Measurements from ENCODE around the gene SLC7A9. TPM values are rescaled to one million over a fixed set of nuclear protein-coding genes. Genes with fewer than 3 reads are reported as not detected.

SLC7A9 gene
- total and polyA plus RNA-seq, 4 experiments from 2014 or later: 0.86 to 1.5 TPM; not detected in 2

GRCh38 chr19:32824916-32825608, 44.5 kb downstream of the SLC7A9 start:
- Histone ChIP-seq H3K27ac (ENCODE audit: low read depth, low read length) (no peak overlapping the region), H3K36me3 (ENCODE audit: insufficient read depth, low read length) (no peaks in the 10 kb centered on the region), H3K4me3 (ENCODE audit: low read length in 2 of 2) (no peak overlapping the region), H3K27me3 (ENCODE audit: insufficient read depth, low read length) (no peaks in the 10 kb centered on the region), H3K4me1 (ENCODE audit: insufficient read depth, low read length) (peaks cover 4% of the 10 kb centered on the region), H3K9me3 (ENCODE audit: control insufficient read depth in 1 of 2, low read length in 2 of 2) (no peaks in the 10 kb centered on the region)
- no peaks in the 10 kb centered on the region for H3K36me3 Mint-ChIP-seq
- H3K27me3 Mint-ChIP-seq: peaks cover 0 to 2% of the 10 kb centered on the region in 2 donors
- DNase-seq: no peak
- intact Hi-C loops (cut with micrococcal nuclease): no loop called here
- no peak overlapping the region for H3K4me3 Mint-ChIP-seq
- ChIA-PET POLR2A (ENCODE audit: partially characterized antibody) (no interaction called here), CTCF (ENCODE audit: partially characterized antibody) (no interaction called here)
- peaks cover 0 to 15% (median 7%) of the 10 kb centered on the region in 4 donors for H3K4me1 Mint-ChIP-seq
- peaks cover 0 to 2% (median 0%) of the 10 kb centered on the region in 8 donors for H3K9me3 Mint-ChIP-seq
- no peak overlapping the region for H3K27ac Mint-ChIP-seq

DNA sequence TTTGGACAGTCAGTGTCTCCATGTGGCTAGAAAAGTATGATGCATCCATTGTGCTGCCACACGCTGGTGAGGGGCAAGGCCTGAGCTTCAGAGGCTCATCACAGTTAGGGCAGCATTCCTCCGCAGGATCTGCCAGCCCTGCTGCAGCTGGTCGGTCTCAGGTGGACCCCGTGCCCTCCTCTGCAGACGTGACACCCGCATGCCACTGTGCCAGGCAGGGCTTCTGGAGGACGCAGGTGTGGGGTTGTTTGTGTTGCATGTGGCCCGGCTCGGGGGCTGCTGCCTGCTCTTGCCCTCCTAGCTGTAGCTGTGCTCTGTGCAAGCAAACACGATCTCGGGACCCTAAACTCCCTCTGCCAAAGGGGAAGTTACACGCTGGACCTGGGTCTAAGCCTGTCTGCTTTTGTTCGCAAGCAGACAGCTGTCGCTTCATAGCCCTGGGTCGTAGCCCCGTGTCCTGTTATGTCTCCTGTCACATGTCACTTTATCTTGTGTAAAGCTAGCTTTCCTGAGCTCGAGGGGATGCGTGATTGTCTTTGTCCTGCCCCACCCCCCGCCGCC, 45.3 kb downstream of the SLC7A9 start:
- Histone ChIP-seq H3K9me3 (ENCODE audit: control insufficient read depth in 1 of 2, low read length in 2 of 2) (no peaks in the 10 kb centered on the region), H3K4me3 (ENCODE audit: low read length in 2 of 2) (no peak overlapping the region), H3K27me3 (ENCODE audit: insufficient read depth, low read length) (no peaks in the 10 kb centered on the region), H3K27ac (ENCODE audit: low read depth, low read length) (no peak overlapping the region), H3K4me1 (ENCODE audit: insufficient read depth, low read length) (peaks cover 4% of the 10 kb centered on the region), H3K36me3 (ENCODE audit: insufficient read depth, low read length) (no peaks in the 10 kb centered on the region)
- ChIA-PET CTCF (ENCODE audit: partially characterized antibody) (no interaction called here), POLR2A (ENCODE audit: partially characterized antibody) (no interaction called here)
- no peak overlapping the region for H3K27ac Mint-ChIP-seq
- H3K4me1 Mint-ChIP-seq: peaks cover 0 to 11% (median 4%) of the 10 kb centered on the region in 4 donors
- H3K9me3 Mint-ChIP-seq: peaks cover 0 to 2% (median 0%) of the 10 kb centered on the region in 8 donors
- H3K36me3 Mint-ChIP-seq: no peaks in the 10 kb centered on the region
- intact Hi-C loops (cut with micrococcal nuclease): no loop called here
- no peak for DNase-seq
- H3K4me3 Mint-ChIP-seq: no peak overlapping the region
- peaks cover 2 to 5% of the 10 kb centered on the region in 2 donors for H3K27me3 Mint-ChIP-seq

DNA sequence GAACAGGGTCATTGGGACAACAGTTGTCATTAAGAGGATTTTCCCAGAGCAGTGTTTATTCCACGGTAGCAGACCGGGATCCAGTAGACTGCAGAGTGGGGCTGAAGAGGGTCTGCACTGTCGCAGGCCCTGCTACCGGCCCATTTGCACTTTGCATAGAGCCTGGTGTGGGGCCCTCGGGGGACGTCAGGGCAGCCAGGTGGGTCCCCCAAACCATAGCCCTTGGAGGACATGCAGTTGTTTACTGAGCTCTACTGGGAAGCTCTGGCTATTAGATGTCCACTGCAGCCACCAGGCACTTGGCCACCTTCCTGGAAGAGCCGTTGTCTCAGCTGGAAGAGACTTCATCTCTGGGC, 45.8 kb downstream of the SLC7A9 start:
- peaks cover 2 to 5% of the 10 kb centered on the region in 2 donors for H3K27me3 Mint-ChIP-seq
- no peak for DNase-seq
- H3K4me3 ChIP-seq (ENCODE audit: low read length in 2 of 2): no peak overlapping the region
- no peaks in the 10 kb centered on the region for H3K9me3 ChIP-seq (ENCODE audit: control insufficient read depth in 1 of 2, low read length in 2 of 2)
- no peak overlapping the region for H3K4me3 Mint-ChIP-seq
- intact Hi-C loops (cut with micrococcal nuclease): no loop called here
- no peaks in the 10 kb centered on the region for H3K36me3 Mint-ChIP-seq
- H3K27me3 ChIP-seq (ENCODE audit: insufficient read depth, low read length): no peaks in the 10 kb centered on the region
- H3K27ac ChIP-seq (ENCODE audit: low read depth, low read length): no peak overlapping the region
- no peak overlapping the region for H3K27ac Mint-ChIP-seq
- no peaks in the 10 kb centered on the region for H3K36me3 ChIP-seq (ENCODE audit: insufficient read depth, low read length)
- ChIA-PET CTCF (ENCODE audit: partially characterized antibody) (no interaction called here), POLR2A (ENCODE audit: partially characterized antibody) (no interaction called here)
- H3K4me1 ChIP-seq (ENCODE audit: insufficient read depth, low read length): peaks cover 4% of the 10 kb centered on the region
- peaks cover 0 to 2% (median 0%) of the 10 kb centered on the region in 8 donors for H3K9me3 Mint-ChIP-seq
- H3K4me1 Mint-ChIP-seq: peaks cover 0 to 6% (median 0%) of the 10 kb centered on the region in 4 donors

GRCh38 chr19:32822916-32823746, 46.4 kb downstream of the SLC7A9 start:
- Histone ChIP-seq H3K27me3 (ENCODE audit: insufficient read depth, low read length) (no peaks in the 10 kb centered on the region), H3K4me1 (ENCODE audit: insufficient read depth, low read length) (no peaks in the 10 kb centered on the region), H3K27ac (ENCODE audit: low read depth, low read length) (no peak overlapping the region), H3K36me3 (ENCODE audit: insufficient read depth, low read length) (no peaks in the 10 kb centered on the region), H3K9me3 (ENCODE audit: control insufficient read depth in 1 of 2, low read length in 2 of 2) (no peaks in the 10 kb centered on the region), H3K4me3 (ENCODE audit: low read length in 2 of 2) (no peak overlapping the region)
- Mint-ChIP-seq H3K9me3 (peaks cover 0 to 2% (median 0%) of the 10 kb centered on the region in 8 donors), H3K27me3 (peaks cover 0 to 5% of the 10 kb centered on the region in 2 donors), H3K4me3 (no peak overlapping the region), H3K27ac (no peak overlapping the region), H3K4me1 (peaks cover 0 to 2% (median 0%) of the 10 kb centered on the region in 4 donors), H3K36me3 (no peaks in the 10 kb centered on the region)
- DNase-seq: no peak
- POLR2A ChIA-PET (ENCODE audit: partially characterized antibody): no interaction called here
- intact Hi-C loops (cut with micrococcal nuclease): no loop called here
- CTCF ChIA-PET (ENCODE audit: partially characterized antibody): no interaction called here

GRCh38 chr19:32819419-32820400, 49.9 kb downstream of the SLC7A9 start:
- Mint-ChIP-seq H3K36me3 (no peaks in the 10 kb centered on the region), H3K4me1 (peaks cover 0 to 4% (median 0%) of the 10 kb centered on the region in 4 donors), H3K4me3 (no peak overlapping the region), H3K27me3 (peaks cover 0 to 5% of the 10 kb centered on the region in 2 donors), H3K9me3 (peaks cover 0 to 2% (median 0%) of the 10 kb centered on the region in 8 donors), H3K27ac (peak overlapping the region in 2 of 7 donors; percentile 19 to 37)
- Histone ChIP-seq H3K27me3 (ENCODE audit: insufficient read depth, low read length) (no peaks in the 10 kb centered on the region), H3K9me3 (ENCODE audit: control insufficient read depth in 1 of 2, low read length in 2 of 2) (no peaks in the 10 kb centered on the region), H3K27ac (ENCODE audit: low read depth, low read length) (no peak overlapping the region), H3K4me3 (ENCODE audit: low read length in 2 of 2) (no peak overlapping the region), H3K36me3 (ENCODE audit: insufficient read depth, low read length) (no peaks in the 10 kb centered on the region), H3K4me1 (ENCODE audit: insufficient read depth, low read length) (no peaks in the 10 kb centered on the region)
- ChIA-PET CTCF (ENCODE audit: partially characterized antibody) (no interaction called here), POLR2A (ENCODE audit: partially characterized antibody) (interaction anchor here (1.5 kb wide), 1 partner anchor 26 kb away, joined by 3 read pairs; no protein-coding TSS in a partner anchor)
- intact Hi-C loops (cut with micrococcal nuclease): no loop called here
- no peak for DNase-seq

- H3K27me3 ChIP-seq (ENCODE audit: insufficient read depth, low read length): no peaks in the 10 kb centered on the region
- H3K4me1 ChIP-seq (ENCODE audit: insufficient read depth, low read length): no peaks in the 10 kb centered on the region
- Mint-ChIP-seq H3K36me3 (no peaks in the 10 kb centered on the region), H3K27me3 (peaks cover 0 to 5% of the 10 kb centered on the region in 2 donors), H3K4me1 (peaks cover 0 to 5% (median 4%) of the 10 kb centered on the region in 4 donors), H3K4me3 (no peak overlapping the region), H3K27ac (peak overlapping the region in 3 of 7 donors; percentile 65 to 79 (median 77)), H3K9me3 (no peaks in the 10 kb centered on the region)
- CTCF ChIA-PET (ENCODE audit: partially characterized antibody): no interaction called here
- POLR2A ChIA-PET (ENCODE audit: partially characterized antibody): no interaction called here
- no peak overlapping the region for H3K4me3 ChIP-seq (ENCODE audit: low read length in 2 of 2)
- H3K36me3 ChIP-seq (ENCODE audit: insufficient read depth, low read length): no peaks in the 10 kb centered on the region
- H3K9me3 ChIP-seq (ENCODE audit: control insufficient read depth in 1 of 2, low read length in 2 of 2): no peaks in the 10 kb centered on the region
- intact Hi-C loops (cut with micrococcal nuclease): no loop called here
- no peak for DNase-seq
- H3K27ac ChIP-seq (ENCODE audit: low read depth, low read length): no peak overlapping the region
Measured at GRCh38 chr19:32818536-32818935, 51.0 kb downstream of the SLC7A9 start.
